ENCODE data around the gene SIAE. TPM values are rescaled to one million over a fixed set of nuclear protein-coding genes. Genes with fewer than 3 reads are reported as not detected.

SIAE gene
- total RNA-seq, 1 donor from 2014 or later = 8.2 TPM

- H3K4me3 ChIP-seq (ENCODE audit: low read depth, low read length) = no peak overlapping the region
- no peak for DNase-seq (ENCODE audit: low read depth)
- no peak for TF ChIP-seq CTCF (conservative IDR thresholded peaks at IDR 0.05; ENCODE audit: low read depth, low read length)
These were observed 88.7 kb downstream of the SIAE start for GRCh38 chr11:124584681-124585372.

DNA sequence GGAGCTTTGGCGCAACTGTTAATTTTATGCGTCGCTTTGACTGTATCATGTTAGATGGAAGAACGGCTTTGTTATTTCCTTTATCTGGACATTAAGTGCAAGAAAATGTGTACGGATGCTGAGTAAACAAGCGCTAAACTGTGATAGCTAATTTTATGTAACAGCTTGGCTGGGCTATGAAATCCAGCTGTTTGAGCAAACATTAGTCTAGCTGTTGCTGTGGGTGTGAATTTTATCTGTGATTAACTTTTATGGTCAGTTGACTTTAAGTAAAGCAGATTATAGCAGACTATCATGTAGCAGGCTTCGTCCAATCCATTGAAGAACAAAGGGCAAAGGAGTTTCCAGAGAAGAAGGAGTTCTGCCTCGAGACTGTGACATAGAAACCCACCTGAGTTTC lies 89.8 kb downstream of the SIAE start:
- no peak overlapping the region for H3K4me3 ChIP-seq (ENCODE audit: low read depth, low read length)
- no peak for TF ChIP-seq CTCF (conservative IDR thresholded peaks at IDR 0.05; ENCODE audit: low read depth, low read length)
- no peak for DNase-seq (ENCODE audit: low read depth)

Other genes starting within 250 kb of the SIAE start
- gene OR8B4, start 248.9 kb downstream of the SIAE start, total RNA-seq = not detected in 2 replicates
- not detected in 2 replicates for gene OR8B8, start 228.0 kb downstream of the SIAE start, total RNA-seq
- not detected in 2 replicates for gene OR8B12, start 130.1 kb downstream of the SIAE start, total RNA-seq
- gene OR8A1, start 103.7 kb downstream of the SIAE start, total RNA-seq = not detected in 2 replicates
- gene PANX3, start 62.3 kb downstream of the SIAE start, total RNA-seq = not detected in 2 replicates
- 12.6 and 25.3 TPM in 2 replicates for gene TBRG1, start 50.9 kb downstream of the SIAE start, total RNA-seq
- gene SPA17, start 165 bp upstream of the SIAE start, total RNA-seq = 21.2 and 28.1 TPM in 2 replicates
- 2.7 and 5.8 TPM in 2 replicates for gene NRGN, start 66.2 kb upstream of the SIAE start, total RNA-seq
- 0.29 and 0.40 TPM in 2 replicates for gene VSIG2, start 78.5 kb upstream of the SIAE start, total RNA-seq
- gene ESAM, start 88.6 kb upstream of the SIAE start, total RNA-seq = 1.8 and 9.9 TPM in 2 replicates
- 7.2 and 8.5 TPM in 2 replicates for gene MSANTD2, start 126.7 kb upstream of the SIAE start, total RNA-seq
- 18.9 and 30.6 TPM in 2 replicates for gene ROBO3, start 191.7 kb upstream of the SIAE start, total RNA-seq
- gene ROBO4, start 224.1 kb upstream of the SIAE start, total RNA-seq = 1.4 and 1.9 TPM in 2 replicates
- not detected in 2 replicates for gene HEPN1, start 245.5 kb upstream of the SIAE start, total RNA-seq

Data from epithelial cell of proximal tubule (primary cell).